B cell (primary cell): ENCODE data around the gene DTL. TPM values are rescaled to one million over a fixed set of nuclear protein-coding genes. Genes with fewer than 3 reads are reported as not detected.

Experiments used
- ATAC-seq: fragments of 200-7000 bp; cut with Tn5 transposase; one replicate; pipeline ENCODE4 v1.10.0; 2021; ENCODE audit warnings: low read depth, mild to moderate bottlenecking, moderate number of reproducible peaks, moderate library complexity
- CTCF ChIA-PET: fragments of 350-600 bp; sonication (Branson Sonifier 250); formaldehyde crosslinking; loops from one replicate; lab custom pipeline; 2021; ENCODE audit warnings: antibody characterized with exemption, inconsistent platforms; lab: Charles Lee
- POLR2A ChIA-PET: fragments of 350-600 bp; sonication (Branson Sonifier 250); formaldehyde crosslinking; loops from one replicate; lab custom pipeline; 2021; ENCODE audit warnings: antibody characterized with exemption; lab: Charles Lee
- DNase-seq: peaks from one replicate; pipeline ENCODE4 v3.0.0; 2013
- H2AFZ ChIP-seq: 2 replicates; pipeline ENCODE4 v1.6.1; 2012; ENCODE audit warnings: mild to moderate bottlenecking, low read depth, low read length; ENCODE audit not compliant: insufficient read depth, poor library complexity, severe bottlenecking
- H3K27ac ChIP-seq, 2 donors: 1 replicate in 1 of 2; 2 replicates in 1 of 2; pipeline ENCODE4 v1.5.1; 2012 to 2013; ENCODE audit warnings: low read length in 2 of 2, mild to moderate bottlenecking in 2 of 2, moderate library complexity in 1 of 2
- H3K27me3 ChIP-seq, 4 experiments: fragments of 200-600 bp in 1 of 4; sonication (generic) in 1 of 4; replicated peaks in 1 of 4; 1 replicate in 2 of 4; 2 replicates in 2 of 4; pipeline versions ENCODE4 v1.6.1 to v1.7.0; 2013 to 2016; ENCODE audit warnings: low read length in 3 of 4, mild to moderate bottlenecking in 2 of 4, mixed read lengths in 1 of 4, moderate library complexity in 1 of 4; ENCODE audit not compliant: insufficient read depth in 4 of 4, control insufficient read depth in 3 of 4; ENCODE audit errors: control extremely low read depth in 1 of 4
- H3K36me3 ChIP-seq, 2 experiments: replicated peaks in 1 of 2; 1 replicate in 1 of 2; 2 replicates in 1 of 2; pipeline versions ENCODE4 v1.6.1 to v1.7.1; 2013; ENCODE audit warnings: low read length in 1 of 2; ENCODE audit not compliant: insufficient read depth in 2 of 2, control insufficient read depth in 1 of 2; ENCODE audit errors: control extremely low read depth in 1 of 2, extremely low read depth in 1 of 2
- H3K4me1 ChIP-seq, 2 donors: fragments of 200-600 bp in 1 of 2; sonication (generic) in 1 of 2; 1 replicate in 1 of 2; 2 replicates in 1 of 2; pipeline versions ENCODE4 v1.5.1 to v1.6.1; 2013 to 2017; ENCODE audit warnings: low read length in 2 of 2; ENCODE audit not compliant: control insufficient read depth in 2 of 2, insufficient read depth in 2 of 2
- H3K4me2 ChIP-seq: replicated peaks from 2 replicates; pipeline ENCODE3; 2012; ENCODE audit warnings: mild to moderate bottlenecking, low read depth, low read length; ENCODE audit not compliant: poor library complexity, severe bottlenecking
- H3K4me3 ChIP-seq, 5 experiments: fragments of 200-600 bp in 1 of 5; sonication (generic) in 1 of 5; 1 replicate in 3 of 5; 2 replicates in 2 of 5; pipeline versions ENCODE4 v1.5.1 to v1.7.0; 2011 to 2016; ENCODE audit warnings: low read length in 4 of 5, mild to moderate bottlenecking in 4 of 5, low read depth in 2 of 5, control low read depth in 1 of 5, moderate library complexity in 1 of 5; ENCODE audit not compliant: insufficient read depth in 1 of 5; ENCODE audit errors: control extremely low read depth in 1 of 5, extremely low read depth in 1 of 5
- H3K79me2 ChIP-seq: fragments of 200-600 bp; sonication (generic); one replicate; pipeline ENCODE4 v1.6.0; 2016; ENCODE audit warnings: low read length; ENCODE audit not compliant: control insufficient read depth, insufficient read depth
- H3K9ac ChIP-seq: fragments of 200-600 bp; sonication (generic); 2 replicates; pipeline ENCODE4 v1.6.1; 2017; ENCODE audit warnings: mild to moderate bottlenecking, low read length, moderate library complexity
- H3K9me3 ChIP-seq, 3 donors: one replicate each; pipeline versions ENCODE4 v1.6.1 to v1.7.1; 2013; ENCODE audit warnings: low read length in 2 of 3; ENCODE audit not compliant: control insufficient read depth in 2 of 3, insufficient read depth in 1 of 3; ENCODE audit errors: control extremely low read depth in 1 of 3
- H4K20me1 ChIP-seq: 2 replicates; pipeline ENCODE4 v1.6.0; 2012; ENCODE audit warnings: mild to moderate bottlenecking, low read length; ENCODE audit not compliant: insufficient read depth, control insufficient read depth, poor library complexity, severe bottlenecking
- H3K27ac Mint-ChIP-seq: one replicate; pipeline ENCODE4 v1.8.0; 2021; ENCODE audit warnings: mixed read lengths
- H3K27me3 Mint-ChIP-seq: one replicate; pipeline ENCODE4 v1.8.0; 2021; ENCODE audit warnings: mixed read lengths
- H3K4me1 Mint-ChIP-seq: one replicate; pipeline ENCODE4 v1.8.0; 2021; ENCODE audit warnings: mixed read lengths
- H3K4me3 Mint-ChIP-seq: one replicate; pipeline ENCODE4 v1.8.0; 2021; ENCODE audit warnings: mixed read lengths
- H3K9me3 Mint-ChIP-seq: one replicate; pipeline ENCODE4 v1.8.0; 2022; ENCODE audit warnings: mixed read lengths; ENCODE audit not compliant: insufficient read depth
- CTCF ChIP-seq: fragments of 200-600 bp; IDR thresholded peaks from one replicate; pipeline ENCODE4 v1.8.0; 2022; ENCODE audit warnings: antibody characterized with exemption, mild to moderate bottlenecking
- EZH2 ChIP-seq: IDR thresholded peaks from 2 replicates; pipeline ENCODE4 v1.6.1; 2012; ENCODE audit warnings: borderline replicate concordance, low read depth, mild to moderate bottlenecking, moderate library complexity, low read length; ENCODE audit not compliant: insufficient read depth, poor library complexity, severe bottlenecking
- WGBS: methylation state at CpG from one replicate; pipeline ENCODE4 v1.1.5; 2013; ENCODE audit warnings: missing lambda C conversion rate; ENCODE audit not compliant: insufficient coverage; 5-methylcytosine and 5-hydroxymethylcytosine counted together
- intact Hi-C: fragments of 100-400 bp; cut with micrococcal nuclease; formaldehyde crosslinking; loops from one replicate; pipeline ENCODE4 v1.10.0; 2022
- polyA plus RNA-seq: library from polyadenylated mRNA; depleted of rRNA; stranded (reverse); fragments of >200 nt; gene quantifications from 2 replicates; pipeline ENCODE4 v1.2.3, GENCODE V29; 2012
- total RNA-seq, 2 donors: library from RNA; stranded (reverse); fragments of 120-200 nt in 1 of 2; gene quantifications; 1 replicate in 1 of 2; 2 replicates in 1 of 2; pipeline versions ENCODE4 v1.2.3 to v1.2.4, GENCODE V29; 2013 to 2022

The DTL gene
- total and polyA plus RNA-seq, 2 donors (not counting 1 experiment from before 2014, with no cell fraction given) = 0.37 to 0.39 TPM

- POLR2A ChIA-PET = no interaction called here
- no peaks in the 10 kb centered on the region for H3K27me3 Mint-ChIP-seq
- ATAC-seq (no peak), DNase-seq (no peak)
- H3K9me3 ChIP-seq = peaks cover 0 to 17% (median 4%) of the 10 kb centered on the region in 3 donors
- H4K20me1 ChIP-seq = no peaks in the 10 kb centered on the region
- no peaks in the 10 kb centered on the region for H3K36me3 ChIP-seq
- no peaks in the 10 kb centered on the region for H3K4me1 Mint-ChIP-seq
- no peak overlapping the region for H3K9ac ChIP-seq
- CTCF ChIA-PET = interaction anchor here (0.6 kb wide), 1 partner anchor 219 kb away, joined by 3 read pairs; no protein-coding TSS in a partner anchor
- no peak overlapping the region for H3K27ac ChIP-seq
- no peak overlapping the region for H3K4me2 ChIP-seq
- no peak overlapping the region for H3K27ac Mint-ChIP-seq
- intact Hi-C loops = no loop called here
- H3K4me1 ChIP-seq = no peaks in the 10 kb centered on the region
- TF ChIP-seq EZH2 (no peak), CTCF (no peak)
- H3K27me3 ChIP-seq = no peaks in the 10 kb centered on the region
- H3K79me2 ChIP-seq = peaks cover 8% of the 10 kb centered on the region
- no peak overlapping the region for H3K4me3 ChIP-seq
- H3K9me3 Mint-ChIP-seq = peaks cover 11% of the 10 kb centered on the region
- no peak overlapping the region for H2AFZ ChIP-seq
- no CpG with 5 or more reads among the region's 2 CpGs for WGBS
- no peak overlapping the region for H3K4me3 Mint-ChIP-seq
Measured at GRCh38 chr1:212097360-212097759, 61.8 kb downstream of the DTL start.

- POLR2A ChIA-PET = no interaction called here
- Mint-ChIP-seq H3K4me3 (no peak overlapping the region), H3K9me3 (peaks cover 11% of the 10 kb centered on the region), H3K27ac (no peak overlapping the region), H3K4me1 (no peaks in the 10 kb centered on the region), H3K27me3 (no peaks in the 10 kb centered on the region)
- Histone ChIP-seq H4K20me1 (no peaks in the 10 kb centered on the region), H3K27ac (no peak overlapping the region), H3K9me3 (peaks cover 0 to 13% (median 4%) of the 10 kb centered on the region in 3 donors), H3K9ac (no peak overlapping the region), H3K27me3 (no peaks in the 10 kb centered on the region), H3K79me2 (peaks cover 8% of the 10 kb centered on the region), H3K4me3 (no peak overlapping the region), H2AFZ (no peak overlapping the region), H3K36me3 (no peaks in the 10 kb centered on the region), H3K4me2 (no peak overlapping the region), H3K4me1 (no peaks in the 10 kb centered on the region)
- CTCF ChIA-PET = no interaction called here
- ATAC-seq (no peak), DNase-seq (no peak)
- WGBS = 99% methylated on average over 7 of the region's 9 CpGs
- intact Hi-C loops = no loop called here
- TF ChIP-seq CTCF (no peak), EZH2 (no peak)
Measured at GRCh38 chr1:212098310-212098709, 62.8 kb downstream of the DTL start.
